K562 (cell line): Measurements from ENCODE around the gene NQO2. TPM values are rescaled to one million over a fixed set of nuclear protein-coding genes. Genes with fewer than 3 reads are reported as not detected.

Experiments used
- CSDE1 ChIP-seq, 2 experiments: fragments of 450-650 bp; IDR thresholded peaks; 2 replicates each; pipeline ENCODE4 v1.6.1; 2016; ENCODE audit warnings: mild to moderate bottlenecking in 1 of 2
- EP300 ChIP-seq: IDR thresholded peaks from 2 replicates; pipeline ENCODE4 v1.6.1; 2012; ENCODE audit warnings: low read length, improper control_type of control experiment
- ETS2 ChIP-seq: IDR thresholded peaks from 2 replicates; pipeline ENCODE4 v1.6.1; 2016; ENCODE audit warnings: borderline replicate concordance, missing genetic modification characterization, mild to moderate bottlenecking, moderate library complexity, missing compliant biosample characterization; ENCODE audit not compliant: poor library complexity, severe bottlenecking
- GTF2A2 ChIP-seq: IDR thresholded peaks from 2 replicates; pipeline ENCODE4 v1.6.1; 2016; ENCODE audit warnings: mild to moderate bottlenecking, missing genetic modification characterization, missing compliant biosample characterization
- HEY1 ChIP-seq: fragments of 250-450 bp; sonication (Bioruptor Pico); IDR thresholded peaks from 2 replicates; pipeline ENCODE4 v1.5.0; 2020; ENCODE audit warnings: mild to moderate bottlenecking, moderate library complexity, borderline replicate concordance
- ILK ChIP-seq: fragments of 450-650 bp; IDR thresholded peaks from 2 replicates; pipeline ENCODE4 v1.6.1; 2016; ENCODE audit warnings: missing genetic modification characterization, low read depth, mild to moderate bottlenecking, missing compliant biosample characterization, moderate library complexity, borderline replicate concordance
- NR2C2 ChIP-seq, 2 experiments: fragments of 200-800 bp in 1 of 2; sonication (Bioruptor generic) in 1 of 2; sonication (generic) in 1 of 2; formaldehyde crosslinking in 1 of 2; IDR thresholded peaks; 2 replicates each; pipeline versions ENCODE4 v1.6.1 to v1.8.0; 2016 to 2022; ENCODE audit warnings: mild to moderate bottlenecking in 1 of 2, missing compliant biosample characterization in 1 of 2, missing genetic modification characterization in 1 of 2, missing genetic modification reagents in 1 of 2
- PML ChIP-seq: IDR thresholded peaks from 2 replicates; pipeline ENCODE4 v1.6.1; 2012; ENCODE audit warnings: low read length, inconsistent platforms
- PPARD ChIP-seq: fragments of 250-450 bp; sonication (Bioruptor Pico); IDR thresholded peaks from 2 replicates; pipeline ENCODE4 v1.8.0; 2022; ENCODE audit warnings: inconsistent platforms, mild to moderate bottlenecking, moderate library complexity
- SPI1 ChIP-seq: IDR thresholded peaks from 2 replicates; pipeline ENCODE4 v1.6.1; 2011; ENCODE audit warnings: low read depth, low read length, control low read depth, borderline replicate concordance
- SRSF1 ChIP-seq: fragments of 200-400 bp; formaldehyde crosslinking; IDR thresholded peaks from 2 replicates; pipeline ENCODE4 v1.6.1; 2017; ENCODE audit warnings: mild to moderate bottlenecking, low read depth, low read length, moderate library complexity
- TRIM24 ChIP-seq, 2 experiments: fragments of 450-650 bp; IDR thresholded peaks; 2 replicates each; pipeline ENCODE4 v1.6.1; 2016
- YY1 ChIP-seq, 3 experiments: IDR thresholded peaks; 2 replicates each; pipeline ENCODE4 v1.6.1; 2011; ENCODE audit warnings: low read length in 2 of 3, mild to moderate bottlenecking in 2 of 3, moderate library complexity in 2 of 3, borderline replicate concordance in 1 of 3, control low read depth in 1 of 3, low read depth in 1 of 3; ENCODE audit not compliant: insufficient read depth in 3 of 3, insufficient replicate concordance in 2 of 3, control insufficient read depth in 1 of 3, insufficient read length in 1 of 3; ENCODE audit errors: extremely low read depth in 1 of 3
- polyA plus RNA-seq, 8 experiments: library from polyadenylated mRNA; depleted of rRNA in 4 of 8; stranded (reverse) in 5 of 8; unstranded in 3 of 8; fragments of >200 nt; fragmentation: Nextera tagmentation in 2 of 8; fragmentation: Illumina TruSeq in 1 of 8; extraction: Ambion mirVana in 2 of 8; extraction: Trizol in 1 of 8; gene quantifications; 2 replicates each; pipeline versions ENCODE4 v1.2.1 to v1.2.3, GENCODE V29; 2011 to 2014; ENCODE audit warnings: inconsistent platforms in 1 of 8, missing spikeins in 1 of 8
- total RNA-seq, 7 experiments: library from RNA; depleted of rRNA in 6 of 7; stranded (reverse); fragments of >200 nt in 6 of 7; fragmentation: Illumina TruSeq in 2 of 7; extraction: Trizol in 2 of 7; gene quantifications; 2 replicates each; pipeline versions ENCODE4 v1.2.1 to v1.2.3, GENCODE V29; 2011 to 2021; ENCODE audit warnings: low replicate concordance in 1 of 7
- TF ChIP-seq, protein P1 (sequence below), 2 experiments: fragments of 450-650 bp in 1 of 2; IDR thresholded peaks; 2 replicates each; pipeline ENCODE4 v1.6.1; 2011 to 2017; ENCODE audit warnings: low read depth in 2 of 2, antibody characterized with exemption in 1 of 2, borderline replicate concordance in 1 of 2, low read length in 1 of 2, mild to moderate bottlenecking in 1 of 2, mixed read lengths in 1 of 2; ENCODE audit not compliant: control insufficient read depth in 1 of 2

NQO2 gene
- total and polyA plus RNA-seq, 9 of the 15 experiments (the other 6 are each of a cell fraction or from before 2014, with no cell fraction given) = 54.6 to 214 (median 116) TPM

DNA sequence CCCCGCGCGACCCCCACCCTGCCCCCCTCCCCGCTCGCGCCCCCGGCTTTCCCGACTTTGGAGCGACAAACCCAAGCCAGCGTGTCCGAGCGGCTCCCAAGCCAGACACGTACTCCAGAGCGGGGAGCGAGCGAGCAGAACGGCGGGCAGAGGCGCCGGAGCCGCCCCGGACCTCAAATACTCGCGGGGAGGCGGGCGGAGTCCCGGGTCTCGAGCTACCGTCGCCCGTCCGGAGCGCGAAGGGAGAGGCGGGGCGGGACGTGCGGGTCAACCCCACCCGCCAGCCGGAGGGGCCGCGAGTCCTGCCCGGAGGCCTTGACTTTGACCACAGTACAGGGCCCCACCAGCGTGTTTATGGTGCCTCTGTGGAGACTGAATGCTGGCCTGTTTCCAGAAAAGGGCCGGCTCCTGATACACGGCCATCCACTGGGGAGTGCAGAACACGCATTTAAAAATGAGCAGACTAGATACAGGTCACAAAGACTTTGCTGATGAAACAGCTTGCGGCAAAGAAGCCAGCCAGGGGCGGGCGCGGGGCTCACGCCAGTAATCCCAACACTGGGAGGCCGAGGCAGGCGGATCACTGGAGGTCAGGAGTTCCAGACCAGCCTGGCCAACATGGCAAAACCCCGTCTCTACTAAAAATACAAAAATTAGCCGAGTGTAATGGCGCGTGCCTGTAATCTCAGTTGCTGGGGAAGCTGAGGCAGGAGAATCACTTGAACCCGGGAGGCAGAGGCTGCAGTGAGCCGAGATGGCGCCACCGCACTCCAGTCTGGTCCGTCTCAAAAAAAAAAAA is 28.1 kb upstream of the NQO2 start, which contains the start of gene SERPINB6 (continued):
- TF ChIP-seq ILK (tag) = no peak
- TF ChIP-seq YY1 (IDR thresholded peaks at IDR 0.05; ENCODE audit: borderline replicate concordance in 1 of 3, control insufficient read depth in 1 of 3, extremely low read depth in 1 of 3, insufficient read depth in 3 of 3, insufficient read length in 1 of 3, insufficient replicate concordance in 2 of 3, low read depth in 1 of 3, low read length in 2 of 3) = peak in 1 of 3 experiments; percentile 5
- TF ChIP-seq SPI1 = no peak
- 0 out of 2 replicates have a peak, but pooled peaks have one; percentile 12 for TF ChIP-seq PML
- TF ChIP-seq HEY1 = no peak
- TF ChIP-seq PPARD (CRISPR knock-in tag) = no peak
- TF ChIP-seq EP300 = no peak
- TF ChIP-seq ETS2 (tag) = no peak
- TF ChIP-seq GTF2A2 (tag) = no peak
- no peak for TF ChIP-seq CSDE1 (IDR thresholded peaks at IDR 0.05)
- no peak for TF ChIP-seq SRSF1
- TF ChIP-seq, protein P1, sequence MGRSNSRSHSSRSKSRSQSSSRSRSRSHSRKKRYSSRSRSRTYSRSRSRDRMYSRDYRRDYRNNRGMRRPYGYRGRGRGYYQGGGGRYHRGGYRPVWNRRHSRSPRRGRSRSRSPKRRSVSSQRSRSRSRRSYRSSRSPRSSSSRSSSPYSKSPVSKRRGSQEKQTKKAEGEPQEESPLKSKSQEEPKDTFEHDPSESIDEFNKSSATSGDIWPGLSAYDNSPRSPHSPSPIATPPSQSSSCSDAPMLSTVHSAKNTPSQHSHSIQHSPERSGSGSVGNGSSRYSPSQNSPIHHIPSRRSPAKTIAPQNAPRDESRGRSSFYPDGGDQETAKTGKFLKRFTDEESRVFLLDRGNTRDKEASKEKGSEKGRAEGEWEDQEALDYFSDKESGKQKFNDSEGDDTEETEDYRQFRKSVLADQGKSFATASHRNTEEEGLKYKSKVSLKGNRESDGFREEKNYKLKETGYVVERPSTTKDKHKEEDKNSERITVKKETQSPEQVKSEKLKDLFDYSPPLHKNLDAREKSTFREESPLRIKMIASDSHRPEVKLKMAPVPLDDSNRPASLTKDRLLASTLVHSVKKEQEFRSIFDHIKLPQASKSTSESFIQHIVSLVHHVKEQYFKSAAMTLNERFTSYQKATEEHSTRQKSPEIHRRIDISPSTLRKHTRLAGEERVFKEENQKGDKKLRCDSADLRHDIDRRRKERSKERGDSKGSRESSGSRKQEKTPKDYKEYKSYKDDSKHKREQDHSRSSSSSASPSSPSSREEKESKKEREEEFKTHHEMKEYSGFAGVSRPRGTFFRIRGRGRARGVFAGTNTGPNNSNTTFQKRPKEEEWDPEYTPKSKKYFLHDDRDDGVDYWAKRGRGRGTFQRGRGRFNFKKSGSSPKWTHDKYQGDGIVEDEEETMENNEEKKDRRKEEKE (IDR thresholded peaks at IDR 0.05; ENCODE audit: borderline replicate concordance in 1 of 2, control insufficient read depth in 1 of 2, low read depth in 2 of 2, low read length in 1 of 2) = no peak
- TF ChIP-seq TRIM24 (IDR thresholded peaks at IDR 0.05) = no peak
- TF ChIP-seq NR2C2 (CRISPR knock-in tag; IDR thresholded peaks at IDR 0.05) = peak; percentile 19; the same call in 1 of the 2 replicates
- peak; percentile 97 for TF ChIP-seq NR2C2 (tag; IDR thresholded peaks at IDR 0.05)
